OCI-LY3 (cell line): ENCODE data around the gene OPRL1.

ENCODE experiments used
- EZH2phosphoT487 ChIP-seq: fragments of 200-600 bp; shearing (Covaris generic); IDR thresholded peaks from 2 replicates; pipeline ENCODE4 v1.6.1; 2018; ENCODE audit warnings: antibody characterized with exemption, mixed run types, low read depth
- TF ChIP-seq, protein P1 (sequence below): fragments of 200-600, 300-600 bp; sonication (generic); IDR thresholded peaks from 2 replicates; pipeline ENCODE4 v1.5.1; 2014; ENCODE audit warnings: antibody characterized with exemption, low read length, low read depth

DNA sequence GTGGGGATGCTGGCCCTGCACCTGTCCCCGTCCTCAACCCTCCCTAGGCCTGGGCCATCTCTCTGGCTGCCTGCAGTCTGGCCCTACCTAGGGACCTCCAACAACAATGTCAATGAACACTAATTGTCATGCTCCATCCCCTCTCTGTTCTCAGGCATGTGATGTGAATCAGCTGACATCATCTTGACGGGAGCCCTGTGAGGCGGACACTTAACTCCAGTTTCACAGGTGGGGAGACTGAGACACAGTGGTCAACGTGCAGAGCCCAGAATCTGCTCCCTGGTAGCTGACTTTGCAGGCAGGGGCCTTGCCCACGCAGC lies 17.6 kb upstream of the OPRL1 start:
- no peak for TF ChIP-seq EZH2phosphoT487
- TF ChIP-seq, protein P1, sequence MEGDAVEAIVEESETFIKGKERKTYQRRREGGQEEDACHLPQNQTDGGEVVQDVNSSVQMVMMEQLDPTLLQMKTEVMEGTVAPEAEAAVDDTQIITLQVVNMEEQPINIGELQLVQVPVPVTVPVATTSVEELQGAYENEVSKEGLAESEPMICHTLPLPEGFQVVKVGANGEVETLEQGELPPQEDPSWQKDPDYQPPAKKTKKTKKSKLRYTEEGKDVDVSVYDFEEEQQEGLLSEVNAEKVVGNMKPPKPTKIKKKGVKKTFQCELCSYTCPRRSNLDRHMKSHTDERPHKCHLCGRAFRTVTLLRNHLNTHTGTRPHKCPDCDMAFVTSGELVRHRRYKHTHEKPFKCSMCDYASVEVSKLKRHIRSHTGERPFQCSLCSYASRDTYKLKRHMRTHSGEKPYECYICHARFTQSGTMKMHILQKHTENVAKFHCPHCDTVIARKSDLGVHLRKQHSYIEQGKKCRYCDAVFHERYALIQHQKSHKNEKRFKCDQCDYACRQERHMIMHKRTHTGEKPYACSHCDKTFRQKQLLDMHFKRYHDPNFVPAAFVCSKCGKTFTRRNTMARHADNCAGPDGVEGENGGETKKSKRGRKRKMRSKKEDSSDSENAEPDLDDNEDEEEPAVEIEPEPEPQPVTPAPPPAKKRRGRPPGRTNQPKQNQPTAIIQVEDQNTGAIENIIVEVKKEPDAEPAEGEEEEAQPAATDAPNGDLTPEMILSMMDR: no peak
